PC-3 (cell line): ENCODE data around the gene CYP46A1. TPM values are rescaled to one million over a fixed set of nuclear protein-coding genes. Genes with fewer than 3 reads are reported as not detected.
A peak's percentile ranks its signal among the peaks of the same experiment; 100 is the strongest.

Experiments
- ATAC-seq: fragments of 200-7000 bp; cut with Tn5 transposase; 2 replicates; pipeline ENCODE4 v1.9.1; 2020; ENCODE audit warnings: mild to moderate bottlenecking, moderate library complexity
- Bru-seq: library from RNA; stranded (reverse); fragments of 400-500 nt; gene quantifications from one replicate; lab custom pipeline; 2021; lab: Mats Ljungman, UMichigan
- BruChase-seq, 2 experiments: library from RNA; stranded (reverse); fragments of 400-500 nt; gene quantifications; one replicate each; lab custom pipeline; 2021; lab: Mats Ljungman, UMichigan
- BruUV-seq: library from RNA; stranded (reverse); fragments of 400-500 nt; replicated peaks from 2 replicates; lab custom pipeline; 2021; lab: Mats Ljungman, UMichigan
- CTCF ChIA-PET: fragments of 300-600 bp; sonication (Branson Sonifier 250); formaldehyde crosslinking; loops from one replicate; lab custom pipeline; 2022; ENCODE audit warnings: antibody characterized with exemption; lab: Charles Lee
- POLR2A ChIA-PET: fragments of 300-600 bp; sonication (Branson Sonifier 250); formaldehyde crosslinking; loops from one replicate; lab custom pipeline; 2022; ENCODE audit warnings: antibody characterized with exemption; ENCODE audit not compliant: unreplicated experiment; lab: Charles Lee
- DNase-seq: peaks from one replicate; pipeline ENCODE4 v3.0.0-alpha.2; 2015
- H2AFZ ChIP-seq: fragments of 300-600 bp; sonication (generic); 2 replicates; pipeline ENCODE4 v1.6.0; 2016; ENCODE audit warnings: antibody characterized with exemption, low read length
- H3F3A ChIP-seq: fragments of 300-600 bp; sonication (generic); one replicate; pipeline ENCODE4 v1.6.0; 2017; ENCODE audit warnings: antibody characterized with exemption, low read length, control low read depth, mild to moderate bottlenecking; ENCODE audit not compliant: unreplicated experiment
- H3K27ac ChIP-seq: fragments of 300-600 bp; sonication (generic); 2 replicates; pipeline ENCODE4 v1.5.1; 2016; ENCODE audit warnings: mild to moderate bottlenecking, low read length
- H3K27me3 ChIP-seq: fragments of 300-600 bp; sonication (generic); 2 replicates; pipeline ENCODE4 v1.6.1; 2016; ENCODE audit warnings: low read length, mixed read lengths
- H3K36me3 ChIP-seq: fragments of 300-600 bp; sonication (generic); 2 replicates; pipeline ENCODE4 v1.6.1; 2016; ENCODE audit warnings: low read depth, mixed run types, low read length, mixed read lengths
- H3K4me1 ChIP-seq: fragments of 300-600 bp; sonication (generic); 2 replicates; pipeline ENCODE4 v1.5.1; 2016; ENCODE audit warnings: low read length; ENCODE audit not compliant: insufficient read depth
- H3K4me2 ChIP-seq: fragments of 300-600 bp; sonication (generic); 2 replicates; pipeline ENCODE4 v1.6.0; 2016; ENCODE audit warnings: low read length
- H3K4me3 ChIP-seq: fragments of 300-600 bp; sonication (generic); 2 replicates; pipeline ENCODE4 v1.5.1; 2016; ENCODE audit warnings: mild to moderate bottlenecking, low read length, mixed read lengths
- H3K79me2 ChIP-seq: fragments of 300-600 bp; sonication (generic); 2 replicates; pipeline ENCODE4 v1.6.1; 2017; ENCODE audit warnings: low read length, mixed read lengths
- H3K9ac ChIP-seq: fragments of 300-600 bp; sonication (generic); 2 replicates; pipeline ENCODE4 v1.6.0; 2016; ENCODE audit warnings: mild to moderate bottlenecking, low read length
- H3K9me2 ChIP-seq: fragments of 300-600 bp; sonication (generic); replicated peaks from 2 replicates; pipeline ENCODE4 v1.6.1; 2016; ENCODE audit warnings: mixed run types, low read length, mixed read lengths
- H3K9me3 ChIP-seq: fragments of 300-600 bp; sonication (generic); 2 replicates; pipeline ENCODE4 v1.6.1; 2016; ENCODE audit warnings: low read length, mixed read lengths
- H4K20me1 ChIP-seq: fragments of 300-600 bp; sonication (generic); 2 replicates; pipeline ENCODE4 v1.6.1; 2016; ENCODE audit warnings: low read length, mixed read lengths
- EZH2 ChIP-seq: fragments of 300-600 bp; sonication (generic); IDR thresholded peaks from one replicate; pipeline ENCODE4 v1.6.1; 2017; ENCODE audit warnings: antibody characterized with exemption, mild to moderate bottlenecking, low read length; ENCODE audit not compliant: unreplicated experiment
- EZH2phosphoT487 ChIP-seq: fragments of 300-600 bp; sonication (generic); IDR thresholded peaks from 2 replicates; pipeline ENCODE4 v1.6.1; 2018; ENCODE audit warnings: mild to moderate bottlenecking, antibody characterized with exemption, low read length, borderline replicate concordance
- intact Hi-C: fragments of 100-400 bp; cut with micrococcal nuclease; formaldehyde crosslinking; loops from 2 replicates; pipeline ENCODE4 v1.9.0; 2023
- long read RNA-seq: library from polyadenylated mRNA; unstranded; transcript quantifications from one replicate; pipeline ENCODE4 v2.0.0, GENCODE V29; 2021; ENCODE audit not compliant: unreplicated experiment
- total RNA-seq: library from RNA; depleted of rRNA; stranded (reverse); fragments of >200 nt; gene quantifications from 2 replicates; pipeline ENCODE4 v1.2.3, GENCODE V29; 2014; rRNA removed
- TF ChIP-seq, protein P1 (sequence below): fragments of 300-600 bp; sonication (generic); conservative IDR thresholded peaks from 2 replicates; pipeline ENCODE4 v1.5.1; 2017; ENCODE audit warnings: antibody characterized with exemption, low read depth, mild to moderate bottlenecking, low read length

Gene CYP46A1
- 0.52 and 1.2 TPM in 2 replicates for total RNA-seq
- percentile 34 among the genes with signal in this experiment for Bru-seq, nascent RNA
- BruChase-seq, experiment 1, labeled RNA remaining after a 6-hour chase = percentile 37 among the genes with signal in this experiment
- BruChase-seq, experiment 2, labeled RNA remaining after a 2-hour chase = percentile 47 among the genes with signal in this experiment
- long read RNA-seq, partial matches to known transcripts = 0 of 4 reads
- long read RNA-seq, other reads (novel, unspliced or antisense) = 4 of 4 reads

DNA sequence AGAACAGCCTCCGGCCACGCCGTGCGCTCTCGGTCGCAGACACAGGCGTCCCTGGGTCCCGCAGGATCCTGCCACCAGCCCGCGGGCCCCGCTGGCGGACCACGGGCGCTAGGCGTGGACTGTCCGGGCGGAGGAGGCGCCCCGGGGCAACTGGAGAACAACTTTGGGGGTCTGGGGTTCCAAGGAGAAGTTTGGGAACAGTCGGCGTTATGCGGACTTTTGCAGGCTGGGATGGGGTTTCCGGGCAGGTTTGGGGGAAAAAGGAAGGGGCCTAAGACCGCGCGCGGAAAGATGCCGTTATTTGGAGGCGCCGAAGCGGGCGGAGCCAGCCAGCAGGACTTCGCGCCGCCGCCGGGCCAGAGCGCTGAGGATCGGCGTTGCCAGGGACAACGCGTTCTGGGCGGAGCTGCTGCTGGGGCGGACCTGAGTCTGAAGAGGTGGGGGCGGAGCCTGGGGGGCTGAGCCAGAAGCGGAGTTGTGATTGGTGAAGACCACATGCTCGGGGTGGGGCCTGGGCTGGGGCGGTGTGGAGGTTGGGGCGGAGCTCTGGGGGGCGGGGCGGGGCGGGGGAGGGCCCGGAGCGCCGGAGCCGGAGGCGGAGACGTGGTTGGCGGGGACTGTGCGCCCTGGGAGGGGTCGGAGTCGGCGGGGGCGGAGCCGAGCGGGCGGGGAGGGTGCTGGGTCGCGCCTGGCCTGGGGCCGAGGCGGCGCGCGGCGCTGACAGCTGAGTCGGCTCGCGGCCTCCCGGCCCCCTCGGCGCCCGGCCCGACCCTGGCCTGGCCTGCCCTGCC, at the start of gene CYP46A1:
Gene CYP46A1, plus strand, starts transcription at position 680 of the 791 bp plus-strand sequence. CDS start 120 bp downstream, outside the sequence.
- Histone ChIP-seq H3K9ac (peak within 1 kb of the TSS; percentile 94), H3K27ac (peak within 1 kb of the TSS; percentile 29; the same call in 1 of the 2 replicates), H4K20me1 (no peaks in the 10 kb centered on the region), H3F3A (no peaks in the 10 kb centered on the region), H3K27me3 (no peaks in the 10 kb centered on the region), H3K79me2 (no peaks in the 10 kb centered on the region), H3K4me2 (peak within 1 kb of the TSS; percentile 98), H2AFZ (peak within 1 kb of the TSS; percentile 98), H3K9me3 (0 out of 2 replicates have a peak, but pooled peaks cover 6% of the 10 kb centered on the region), H3K9me2 (no peaks in the 10 kb centered on the region), H3K4me1 (peaks cover 4% of the 10 kb centered on the region; the same call in 1 of the 2 replicates), H3K4me3 (peak within 1 kb of the TSS; percentile 89), H3K36me3 (no peaks in the 10 kb centered on the region)
- DNase-seq (peak; percentile 99), ATAC-seq (peak; percentile 84)
- no TSS peak for BruUV-seq
- intact Hi-C loops = loop anchor here (1.0 kb wide), 1 partner anchor 201 kb away; no protein-coding TSS in a partner anchor
- ChIA-PET POLR2A (interaction anchor here (0.6 to 0.9 kb wide), 8 partner anchors 15 to 389 kb away, joined by 3 to 16 read pairs (median 3); partner anchors contain the start of genes EML1 and SETD3), CTCF (interaction anchor here (0.5 to 0.7 kb wide), 5 partner anchors 109 to 213 kb away, joined by 3 to 10 read pairs (median 5); no protein-coding TSS in a partner anchor)
- TF ChIP-seq EZH2phosphoT487 = no peak
- TF ChIP-seq, protein P1, sequence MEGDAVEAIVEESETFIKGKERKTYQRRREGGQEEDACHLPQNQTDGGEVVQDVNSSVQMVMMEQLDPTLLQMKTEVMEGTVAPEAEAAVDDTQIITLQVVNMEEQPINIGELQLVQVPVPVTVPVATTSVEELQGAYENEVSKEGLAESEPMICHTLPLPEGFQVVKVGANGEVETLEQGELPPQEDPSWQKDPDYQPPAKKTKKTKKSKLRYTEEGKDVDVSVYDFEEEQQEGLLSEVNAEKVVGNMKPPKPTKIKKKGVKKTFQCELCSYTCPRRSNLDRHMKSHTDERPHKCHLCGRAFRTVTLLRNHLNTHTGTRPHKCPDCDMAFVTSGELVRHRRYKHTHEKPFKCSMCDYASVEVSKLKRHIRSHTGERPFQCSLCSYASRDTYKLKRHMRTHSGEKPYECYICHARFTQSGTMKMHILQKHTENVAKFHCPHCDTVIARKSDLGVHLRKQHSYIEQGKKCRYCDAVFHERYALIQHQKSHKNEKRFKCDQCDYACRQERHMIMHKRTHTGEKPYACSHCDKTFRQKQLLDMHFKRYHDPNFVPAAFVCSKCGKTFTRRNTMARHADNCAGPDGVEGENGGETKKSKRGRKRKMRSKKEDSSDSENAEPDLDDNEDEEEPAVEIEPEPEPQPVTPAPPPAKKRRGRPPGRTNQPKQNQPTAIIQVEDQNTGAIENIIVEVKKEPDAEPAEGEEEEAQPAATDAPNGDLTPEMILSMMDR = no peak

DNA sequence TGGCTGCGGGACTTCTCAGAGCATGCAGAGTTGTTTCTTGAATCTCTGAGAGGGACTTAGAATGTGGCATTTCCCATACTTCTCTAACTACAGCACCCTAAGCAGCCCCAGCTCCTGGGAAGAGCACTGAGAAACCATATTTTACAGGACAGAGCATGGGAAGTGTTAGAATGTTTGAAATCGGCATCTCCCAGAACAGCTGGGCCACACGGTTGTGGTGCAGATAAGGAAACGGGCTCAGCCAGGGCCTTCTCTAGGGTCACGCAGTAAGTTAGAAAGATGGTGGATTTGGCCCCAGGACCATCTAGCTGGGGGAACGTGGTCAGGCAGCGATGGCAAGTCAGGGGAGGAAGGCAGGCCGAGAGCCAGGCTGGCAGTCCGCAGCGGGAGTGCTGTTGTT, 49.7 kb upstream of the CYP46A1 start:
- no peak for DNase-seq
- H3K27ac ChIP-seq = no peak overlapping the region
- no peak overlapping the region for H3K9ac ChIP-seq
- H2AFZ ChIP-seq = no peak overlapping the region
- H3K9me3 ChIP-seq = no peaks in the 10 kb centered on the region
- no peak overlapping the region for H3K4me2 ChIP-seq
- BruUV-seq = no TSS peak
- intact Hi-C loops = no loop called here
- no peaks in the 10 kb centered on the region for H3K9me2 ChIP-seq
- no peaks in the 10 kb centered on the region for H3K27me3 ChIP-seq
- CTCF ChIA-PET = no interaction called here
- TF ChIP-seq EZH2phosphoT487 (no peak), EZH2 (no peak)
- TF ChIP-seq, protein P1 = no peak
- H3K36me3 ChIP-seq = no peaks in the 10 kb centered on the region
- POLR2A ChIA-PET = no interaction called here
- H3K4me3 ChIP-seq = no peak overlapping the region
- H3K79me2 ChIP-seq = no peaks in the 10 kb centered on the region
- ATAC-seq = no peak
- H3K4me1 ChIP-seq = no peaks in the 10 kb centered on the region
- no peaks in the 10 kb centered on the region for H3F3A ChIP-seq
- no peaks in the 10 kb centered on the region for H4K20me1 ChIP-seq
